ENCODE data around the gene LIPF.
"Not testable (repeated sequence)": the region's sequence is repeated elsewhere in the genome, so short reads cannot be mapped to it uniquely, and the experiment has no call there.

The LIPF gene

GRCh38 chr10:88702848-88703597, 38.8 kb downstream of the LIPF start:
- no peak for DNase-seq
- Histone ChIP-seq H3K79me2 (ENCODE audit: low read length) (no peaks in the 10 kb centered on the region), H2AFZ (ENCODE audit: low read length) (no peak overlapping the region), H4K20me1 (ENCODE audit: insufficient read depth, low read length) (no peaks in the 10 kb centered on the region), H3F3A (ENCODE audit: insufficient read depth, low read length) (no peaks in the 10 kb centered on the region), H3K4me2 (ENCODE audit: low read depth, low read length) (no peak overlapping the region), H3K4me3 (ENCODE audit: low read length) (no peak overlapping the region), H3K36me3 (replicated peaks; ENCODE audit: insufficient read depth, low read length) (no peaks in the 10 kb centered on the region), H3K4me1 (ENCODE audit: low read length) (no peaks in the 10 kb centered on the region), H3K27me3 (replicated peaks; ENCODE audit: insufficient read depth, low read length) (no peaks in the 10 kb centered on the region), H3K27ac (ENCODE audit: low read length) (no peak overlapping the region), H3K9me3 (replicated peaks; ENCODE audit: insufficient read depth, low read length) (no peaks in the 10 kb centered on the region), H3K9me2 (replicated peaks; ENCODE audit: insufficient read depth, low read length) (no peaks in the 10 kb centered on the region), H3K9ac (ENCODE audit: low read length) (no peak overlapping the region)
- TF ChIP-seq EZH2 (optimal IDR thresholded peaks at IDR 0.05; ENCODE audit: low read depth, low read length) (no peak), EZH2phosphoT487 (IDR thresholded peaks at IDR 0.05; ENCODE audit: low read length) (no peak), CTCF (IDR thresholded peaks at IDR 0.05; ENCODE audit: low read length) (no peak)

- H3F3A ChIP-seq (ENCODE audit: insufficient read depth, low read length) = no peaks in the 10 kb centered on the region
- H3K27ac ChIP-seq (ENCODE audit: low read length) = no peak within 1 kb of the TSS
- no peaks in the 10 kb centered on the region for H3K9me3 ChIP-seq (replicated peaks; ENCODE audit: insufficient read depth, low read length)
- DNase-seq = no peak
- no peaks in the 10 kb centered on the region for H3K36me3 ChIP-seq (replicated peaks; ENCODE audit: insufficient read depth, low read length)
- H3K9me2 ChIP-seq (replicated peaks; ENCODE audit: insufficient read depth, low read length) = no peaks in the 10 kb centered on the region
- H3K4me3 ChIP-seq (ENCODE audit: low read length) = no peak within 1 kb of the TSS
- H3K4me1 ChIP-seq (ENCODE audit: low read length) = no peaks in the 10 kb centered on the region
- H3K27me3 ChIP-seq (replicated peaks; ENCODE audit: insufficient read depth, low read length) = no peaks in the 10 kb centered on the region
- no peak for TF ChIP-seq EZH2phosphoT487 (IDR thresholded peaks at IDR 0.05; ENCODE audit: low read length)
- TF ChIP-seq EZH2 (optimal IDR thresholded peaks at IDR 0.05; ENCODE audit: low read depth, low read length) = no peak
- no peak for TF ChIP-seq CTCF (IDR thresholded peaks at IDR 0.05; ENCODE audit: low read length)
- H3K9ac ChIP-seq (ENCODE audit: low read length) = no peak within 1 kb of the TSS
- no peak within 1 kb of the TSS for H3K4me2 ChIP-seq (ENCODE audit: low read depth, low read length)
- no peaks in the 10 kb centered on the region for H3K79me2 ChIP-seq (ENCODE audit: low read length)
- H2AFZ ChIP-seq (ENCODE audit: low read length) = no peak within 1 kb of the TSS
- no peaks in the 10 kb centered on the region for H4K20me1 ChIP-seq (ENCODE audit: insufficient read depth, low read length)
These were observed 41.7 kb downstream of the LIPF start, which contains the start of gene LIPK for GRCh38 chr10:88705958-88706357. TSS of gene LIPK (plus strand) at chr10:88706249. CDS start at chr10:88724544, 18,295 bp downstream.

GRCh38 chr10:88707429-88708155, 43.4 kb downstream of the LIPF start:
- Histone ChIP-seq H3K4me3 (ENCODE audit: low read length) (no peak overlapping the region), H3K9me2 (replicated peaks; ENCODE audit: insufficient read depth, low read length) (no peaks in the 10 kb centered on the region), H3K9ac (ENCODE audit: low read length) (no peak overlapping the region), H3K27me3 (replicated peaks; ENCODE audit: insufficient read depth, low read length) (no peaks in the 10 kb centered on the region), H3K79me2 (ENCODE audit: low read length) (no peaks in the 10 kb centered on the region), H3K9me3 (replicated peaks; ENCODE audit: insufficient read depth, low read length) (no peaks in the 10 kb centered on the region), H3F3A (ENCODE audit: insufficient read depth, low read length) (no peaks in the 10 kb centered on the region), H2AFZ (ENCODE audit: low read length) (no peak overlapping the region), H4K20me1 (ENCODE audit: insufficient read depth, low read length) (no peaks in the 10 kb centered on the region), H3K4me1 (ENCODE audit: low read length) (no peaks in the 10 kb centered on the region), H3K27ac (ENCODE audit: low read length) (no peak overlapping the region), H3K4me2 (ENCODE audit: low read depth, low read length) (no peak overlapping the region), H3K36me3 (replicated peaks; ENCODE audit: insufficient read depth, low read length) (no peaks in the 10 kb centered on the region)
- DNase-seq = no peak
- TF ChIP-seq EZH2phosphoT487 (IDR thresholded peaks at IDR 0.05; ENCODE audit: low read length) (no peak), CTCF (IDR thresholded peaks at IDR 0.05; ENCODE audit: low read length) (no peak), EZH2 (optimal IDR thresholded peaks at IDR 0.05; ENCODE audit: low read depth, low read length) (no peak)

- H3K27ac ChIP-seq (ENCODE audit: low read length); DNase-seq; H2AFZ ChIP-seq (ENCODE audit: low read length); H3K4me2 ChIP-seq (ENCODE audit: low read depth, low read length); H3F3A ChIP-seq (ENCODE audit: insufficient read depth, low read length); H3K9ac ChIP-seq (ENCODE audit: low read length); H3K27me3 ChIP-seq (replicated peaks; ENCODE audit: insufficient read depth, low read length); H3K4me1 ChIP-seq (ENCODE audit: low read length); H3K4me3 ChIP-seq (ENCODE audit: low read length); H3K79me2 ChIP-seq (ENCODE audit: low read length); H3K36me3 ChIP-seq (replicated peaks; ENCODE audit: insufficient read depth, low read length); H4K20me1 ChIP-seq (ENCODE audit: insufficient read depth, low read length); H3K9me3 ChIP-seq (replicated peaks; ENCODE audit: insufficient read depth, low read length); H3K9me2 ChIP-seq (replicated peaks; ENCODE audit: insufficient read depth, low read length): not testable (repeated sequence)
These were observed 45.1 kb downstream of the LIPF start for GRCh38 chr10:88709361-88709760.
